ENCODE measurements around the gene SIGLEC12. TPM values are rescaled to one million over a fixed set of nuclear protein-coding genes. Genes with fewer than 3 reads are reported as not detected.

Gene SIGLEC12
- total RNA-seq, 1 donor from 2014 or later, result not detected

DNA sequence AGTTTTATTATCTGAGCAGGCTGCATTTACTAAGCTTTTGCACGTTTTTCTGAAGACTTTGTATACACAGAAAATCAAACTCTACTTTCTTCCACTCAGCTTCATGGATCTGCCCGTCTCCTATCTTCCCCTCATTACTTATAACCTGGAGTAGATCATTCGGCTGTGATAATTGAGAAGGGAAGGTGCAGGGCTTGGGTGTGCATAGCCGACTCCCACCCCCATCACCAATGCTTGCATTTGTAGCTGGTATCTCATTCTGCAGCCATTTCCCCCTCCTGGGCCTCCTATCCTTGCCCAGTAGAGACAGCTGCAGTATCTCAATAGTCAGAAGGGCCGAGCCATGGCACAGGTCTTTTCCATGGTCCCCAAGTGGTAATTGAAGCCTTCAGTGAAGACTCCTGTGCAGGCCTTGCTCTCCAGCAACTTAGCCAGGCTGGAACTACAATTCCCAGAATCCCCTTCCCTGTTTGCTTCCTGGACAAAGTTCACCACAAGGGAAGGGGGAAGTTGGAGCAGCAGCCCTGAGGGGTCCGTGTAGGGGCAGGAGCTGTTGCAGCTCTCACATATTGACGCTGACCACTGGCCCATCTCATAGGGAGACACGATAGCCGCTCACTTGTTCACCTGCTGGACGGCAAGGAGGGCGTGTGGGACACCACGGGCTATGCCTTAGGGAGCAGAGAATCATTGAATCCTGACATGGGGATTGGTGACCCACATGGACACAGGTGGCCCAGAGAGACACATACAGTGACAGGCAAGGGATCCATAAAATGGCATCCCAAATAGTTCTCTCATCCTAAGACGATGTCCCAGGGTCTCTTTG is 41.2 kb downstream of the SIGLEC12 start:
- H3K4me3 ChIP-seq (ENCODE audit: low read depth, low read length), result no peak overlapping the region
- DNase-seq (ENCODE audit: low read depth), result no peak
- no peak for TF ChIP-seq CTCF (conservative IDR thresholded peaks at IDR 0.05; ENCODE audit: low read depth, low read length)

- no peak for TF ChIP-seq CTCF (conservative IDR thresholded peaks at IDR 0.05; ENCODE audit: low read depth, low read length)
- DNase-seq (ENCODE audit: low read depth), result no peak
- no peak overlapping the region for H3K4me3 ChIP-seq (ENCODE audit: low read depth, low read length)
Observed at GRCh38 chr19:51458899-51459505, 42.6 kb downstream of the SIGLEC12 start.

GRCh38 chr19:51458051-51458645 is 43.5 kb downstream of the SIGLEC12 start, which contains the start of gene SIGLEC8:
SIGLEC8 (minus strand) TSS chr19:51458454; CDS start chr19:51458387, 67 bp downstream.
- no peak within 1 kb of the TSS for H3K4me3 ChIP-seq (ENCODE audit: low read depth, low read length)
- DNase-seq (ENCODE audit: low read depth), result no peak
- TF ChIP-seq CTCF (conservative IDR thresholded peaks at IDR 0.05; ENCODE audit: low read depth, low read length), result no peak

DNA sequence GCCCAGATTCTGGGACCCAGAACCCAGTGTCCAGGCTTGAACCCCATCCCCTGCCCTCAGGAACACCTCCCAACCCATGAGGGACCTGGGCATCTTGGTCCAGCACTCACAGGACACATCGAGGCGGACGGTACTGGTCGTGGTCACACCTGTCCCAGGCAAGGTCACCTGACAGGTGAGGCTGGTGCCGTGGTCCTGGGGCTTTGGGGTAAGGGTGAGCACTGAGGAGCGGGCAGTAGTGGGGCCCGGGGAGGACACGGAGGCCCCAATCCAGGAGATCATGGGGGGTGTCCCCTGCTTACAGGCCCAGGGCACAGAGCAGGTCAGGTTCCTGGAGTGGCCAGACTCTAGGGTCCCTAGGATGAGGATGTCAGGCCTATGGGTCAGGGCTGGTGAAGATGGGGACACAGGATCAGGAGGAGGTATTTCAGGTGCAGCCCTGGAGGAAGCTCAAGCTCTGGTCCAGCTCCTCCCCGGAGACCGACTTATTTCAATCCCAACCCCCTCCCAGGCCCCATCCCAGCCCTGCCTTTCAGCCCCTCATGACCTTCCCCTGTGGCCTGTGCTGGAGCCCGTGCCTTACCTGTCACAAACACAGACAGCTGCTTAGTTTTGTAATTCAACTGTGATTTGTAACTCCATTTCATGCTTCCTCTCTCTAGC is 44.1 kb downstream of the SIGLEC12 start:
- H3K4me3 ChIP-seq (ENCODE audit: low read depth, low read length), result no peak overlapping the region
- DNase-seq (ENCODE audit: low read depth), result no peak
- TF ChIP-seq CTCF (conservative IDR thresholded peaks at IDR 0.05; ENCODE audit: low read depth, low read length), result no peak

DNA sequence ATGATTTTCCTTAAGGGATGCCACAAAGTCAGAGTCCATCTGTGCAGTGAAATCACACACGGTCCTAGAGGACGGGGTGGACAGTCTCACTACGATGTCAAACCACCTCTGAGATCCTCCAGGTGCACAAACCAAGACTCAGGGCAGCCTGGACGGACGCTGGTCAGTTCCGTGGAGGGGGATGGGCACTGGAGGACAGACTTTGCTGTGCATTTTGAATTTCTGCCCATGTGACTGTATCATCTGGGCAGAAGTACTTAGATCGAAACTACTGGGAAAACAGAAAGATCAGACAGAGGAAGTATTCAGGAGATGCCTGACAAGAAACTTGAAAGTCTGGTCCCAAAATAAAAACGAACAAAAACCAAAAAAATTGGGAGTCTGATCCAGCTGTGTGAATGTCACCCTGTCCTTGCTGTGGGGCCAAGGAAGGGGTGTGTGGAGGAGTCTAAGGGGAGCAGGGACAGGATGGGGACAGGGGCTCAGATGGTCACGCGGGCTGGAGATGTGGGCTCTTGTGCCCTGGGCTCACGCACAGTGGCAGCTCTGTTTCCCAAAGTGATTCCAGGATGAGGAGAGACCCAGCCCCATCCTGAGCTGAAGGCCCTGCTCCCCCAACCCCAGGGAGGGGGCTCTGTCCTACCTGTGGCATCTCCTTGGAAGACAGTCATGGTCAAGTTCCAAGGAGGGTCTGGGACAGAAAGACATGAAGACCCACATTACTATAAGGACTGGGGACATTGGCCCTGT is 44.9 kb downstream of the SIGLEC12 start:
- no peak for DNase-seq (ENCODE audit: low read depth)
- H3K4me3 ChIP-seq (ENCODE audit: low read depth, low read length), result no peak overlapping the region
- TF ChIP-seq CTCF (conservative IDR thresholded peaks at IDR 0.05; ENCODE audit: low read depth, low read length), result no peak

GRCh38 chr19:51450730-51451307 is 50.8 kb downstream of the SIGLEC12 start:
- no peak for TF ChIP-seq CTCF (conservative IDR thresholded peaks at IDR 0.05; ENCODE audit: low read depth, low read length)
- H3K4me3 ChIP-seq (ENCODE audit: low read depth, low read length), result no peak overlapping the region

More at GRCh38 chr19:51450730-51451307, 50.8 kb downstream of the SIGLEC12 start:
- no peak for DNase-seq (ENCODE audit: low read depth)
